ENCODE measurements around the gene KBTBD2. TPM values are rescaled to one million over a fixed set of nuclear protein-coding genes. Genes with fewer than 3 reads are reported as not detected.

KBTBD2 gene
- total and polyA plus RNA-seq, 7 donors = 14.1 to 39.7 (median 28.5) TPM

DNA sequence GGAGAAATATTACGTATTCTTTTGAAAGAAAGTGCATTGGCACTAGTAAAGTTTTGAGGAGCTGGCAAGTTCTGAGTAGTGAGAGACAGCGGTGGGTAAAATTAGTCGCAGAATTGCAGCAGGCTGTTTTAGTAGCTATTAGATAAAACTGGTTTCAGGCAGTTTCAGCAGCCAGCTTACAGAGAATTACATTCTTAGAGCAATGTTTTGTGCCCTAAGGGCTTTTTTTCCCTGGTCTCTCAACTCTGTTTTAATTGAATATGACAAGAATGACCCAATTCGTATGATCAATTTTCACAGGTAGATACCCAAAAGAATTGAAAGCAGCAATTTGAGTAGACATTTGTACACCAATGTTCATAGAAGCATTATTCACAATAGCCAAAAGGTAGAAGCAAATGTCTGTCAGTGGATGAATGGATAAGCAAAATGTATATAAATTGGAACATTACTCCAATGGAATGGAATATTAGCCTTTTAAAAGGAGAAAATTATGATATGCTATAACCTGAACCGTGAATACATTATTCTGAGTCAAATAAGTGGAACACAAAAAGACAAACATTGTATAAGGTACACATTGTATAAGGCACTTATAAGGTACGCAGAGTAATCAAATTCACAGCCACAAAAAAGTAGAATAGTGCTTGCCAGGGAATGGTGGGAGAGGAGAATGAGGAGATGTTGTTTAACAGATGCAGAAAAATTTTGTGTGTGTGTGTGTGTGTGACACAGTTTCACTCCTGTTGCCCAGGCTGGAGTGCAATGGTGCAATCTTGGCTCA is 5.2 kb upstream of the KBTBD2 start:
- Histone ChIP-seq H3K4me1 (peaks cover 0 to 22% (median 10%) of the 10 kb centered on the region in 4 donors), H3K27me3 (no peaks in the 10 kb centered on the region), H3K27ac (no peak overlapping the region), H3K4me3 (no peak overlapping the region), H3K9me3 (no peaks in the 10 kb centered on the region), H3K36me3 (no peaks in the 10 kb centered on the region)
- intact Hi-C loops (cut with DNase I) = no loop called here
- DNase-seq = no peak
- TF ChIP-seq POLR2A (IDR thresholded peaks at IDR 0.05) (no peak), POLR2AphosphoS5 (IDR thresholded peaks at IDR 0.05) (no peak), EP300 (IDR thresholded peaks at IDR 0.05) (no peak)
- TF ChIP-seq, protein P1, sequence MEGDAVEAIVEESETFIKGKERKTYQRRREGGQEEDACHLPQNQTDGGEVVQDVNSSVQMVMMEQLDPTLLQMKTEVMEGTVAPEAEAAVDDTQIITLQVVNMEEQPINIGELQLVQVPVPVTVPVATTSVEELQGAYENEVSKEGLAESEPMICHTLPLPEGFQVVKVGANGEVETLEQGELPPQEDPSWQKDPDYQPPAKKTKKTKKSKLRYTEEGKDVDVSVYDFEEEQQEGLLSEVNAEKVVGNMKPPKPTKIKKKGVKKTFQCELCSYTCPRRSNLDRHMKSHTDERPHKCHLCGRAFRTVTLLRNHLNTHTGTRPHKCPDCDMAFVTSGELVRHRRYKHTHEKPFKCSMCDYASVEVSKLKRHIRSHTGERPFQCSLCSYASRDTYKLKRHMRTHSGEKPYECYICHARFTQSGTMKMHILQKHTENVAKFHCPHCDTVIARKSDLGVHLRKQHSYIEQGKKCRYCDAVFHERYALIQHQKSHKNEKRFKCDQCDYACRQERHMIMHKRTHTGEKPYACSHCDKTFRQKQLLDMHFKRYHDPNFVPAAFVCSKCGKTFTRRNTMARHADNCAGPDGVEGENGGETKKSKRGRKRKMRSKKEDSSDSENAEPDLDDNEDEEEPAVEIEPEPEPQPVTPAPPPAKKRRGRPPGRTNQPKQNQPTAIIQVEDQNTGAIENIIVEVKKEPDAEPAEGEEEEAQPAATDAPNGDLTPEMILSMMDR (IDR thresholded peaks at IDR 0.05) = no peak
- WGBS, 2 donors = 94% methylated on average over 6 of the region's 6 CpGs

- H3K4me1 ChIP-seq = peaks cover 3 to 30% (median 17%) of the 10 kb centered on the region in 4 donors
- H3K27me3 ChIP-seq = no peaks in the 10 kb centered on the region
- H3K9me3 ChIP-seq = no peaks in the 10 kb centered on the region
- H3K36me3 ChIP-seq = no peaks in the 10 kb centered on the region
- DNase-seq = no peak
- no peak for TF ChIP-seq POLR2A (IDR thresholded peaks at IDR 0.05)
- TF ChIP-seq, protein P1 (IDR thresholded peaks at IDR 0.05) = no peak
- TF ChIP-seq POLR2AphosphoS5 (IDR thresholded peaks at IDR 0.05) = no peak
- TF ChIP-seq EP300 (IDR thresholded peaks at IDR 0.05) = no peak
- intact Hi-C loops (cut with DNase I) = loop anchor here (5.0 kb wide), 6 partner anchors 47 to 402 kb away; partner anchors contain the start of genes FKBP9, LSM5, NT5C3A and RP9
- H3K27ac ChIP-seq = peak overlapping the region in 2 of 4 donors; percentile 98 to 100
- 42 to 73% methylated on average over 4 of the region's 4 CpGs for WGBS, 2 donors
- no peak overlapping the region for H3K4me3 ChIP-seq
These were observed 2.6 kb upstream of the KBTBD2 start for GRCh38 chr7:32894171-32894570.

DNA sequence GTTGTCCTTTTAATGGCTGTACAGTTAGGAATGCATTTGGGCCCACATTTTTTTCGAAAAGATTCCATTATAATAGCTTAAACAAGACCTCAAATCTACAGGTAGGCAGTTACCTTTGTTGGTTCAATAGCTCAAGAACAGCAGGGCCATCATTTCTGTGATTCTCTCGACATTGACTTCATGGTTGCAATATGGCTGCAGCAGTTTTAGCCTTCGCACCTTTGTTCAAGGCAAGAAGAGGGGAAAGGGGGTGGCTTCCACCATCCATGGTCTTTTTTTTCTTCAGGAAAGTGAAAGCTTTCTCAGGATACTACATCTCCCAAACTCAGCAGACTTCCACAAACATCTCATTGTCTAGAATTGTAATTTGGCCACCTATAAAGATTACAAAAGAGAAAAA is 2.2 kb upstream of the KBTBD2 start:
- H3K27ac ChIP-seq = peak overlapping the region; percentile 98 to 100 (median 98)
- H3K4me3 ChIP-seq = no peak overlapping the region
- H3K27me3 ChIP-seq = no peaks in the 10 kb centered on the region
- WGBS, 2 donors = 91% methylated on average over 3 of the region's 3 CpGs
- peaks cover 3 to 34% (median 21%) of the 10 kb centered on the region in 4 donors for H3K4me1 ChIP-seq
- H3K9me3 ChIP-seq = no peaks in the 10 kb centered on the region
- no peak for TF ChIP-seq EP300 (IDR thresholded peaks at IDR 0.05)
- TF ChIP-seq, protein P1 (IDR thresholded peaks at IDR 0.05) = no peak
- TF ChIP-seq POLR2AphosphoS5 (IDR thresholded peaks at IDR 0.05) = no peak
- TF ChIP-seq POLR2A (IDR thresholded peaks at IDR 0.05) = no peak
- no peak for DNase-seq
- intact Hi-C loops (cut with DNase I) = loop anchor here (5.0 kb wide), 6 partner anchors 46 to 401 kb away; partner anchors contain the start of genes FKBP9, LSM5, NT5C3A and RP9
- no peaks in the 10 kb centered on the region for H3K36me3 ChIP-seq

GRCh38 chr7:32893207-32893524 is 1.6 kb upstream of the KBTBD2 start:
- Histone ChIP-seq H3K27ac (peak overlapping the region; percentile 98 to 100 (median 98)), H3K4me3 (no peak overlapping the region), H3K27me3 (no peaks in the 10 kb centered on the region), H3K9me3 (no peaks in the 10 kb centered on the region), H3K4me1 (peaks cover 3 to 37% (median 26%) of the 10 kb centered on the region in 4 donors), H3K36me3 (no peaks in the 10 kb centered on the region)
- intact Hi-C loops (cut with DNase I) = loop anchor here (5.0 kb wide), 6 partner anchors 46 to 401 kb away; partner anchors contain the start of genes FKBP9, LSM5, NT5C3A and RP9
- DNase-seq = no peak
- TF ChIP-seq POLR2AphosphoS5 (IDR thresholded peaks at IDR 0.05) = no peak
- TF ChIP-seq EP300 (IDR thresholded peaks at IDR 0.05) = no peak
- TF ChIP-seq POLR2A (IDR thresholded peaks at IDR 0.05) = no peak
- TF ChIP-seq, protein P1 (IDR thresholded peaks at IDR 0.05) = no peak
- 48 to 73% methylated on average over 4 of the region's 4 CpGs for WGBS, 2 donors

All from sigmoid colon (tissue), 7 donors.